SK-N-SH (cell line): Measurements from ENCODE around the gene MEP1A. TPM values are rescaled to one million over a fixed set of nuclear protein-coding genes. Genes with fewer than 3 reads are reported as not detected.
"Not testable (repeated sequence)": the region's sequence is repeated elsewhere in the genome, so short reads cannot be mapped to it uniquely, and the experiment has no call there.

ENCODE experiments used
- CTCF ChIA-PET: fragments of 300-600, 350-600 bp; formaldehyde crosslinking; extraction: SDS; loops from one replicate; lab custom pipeline; 2021; lab: Yijun Ruan, JAX
- POLR2A ChIA-PET: fragments of 350-600 bp; sonication (Branson Sonifier 250); formaldehyde crosslinking; extraction: SDS; loops from one replicate; lab custom pipeline; 2020; ENCODE audit warnings: antibody characterized with exemption, inconsistent platforms; lab: Yijun Ruan, JAX
- DNase-seq: peaks from one replicate; pipeline ENCODE4 v3.0.0; 2012
- H2AFZ ChIP-seq: fragments of 200-600 bp; sonication (generic); 2 replicates; pipeline ENCODE4 v1.8.1; 2016; ENCODE audit warnings: antibody characterized with exemption, mild to moderate bottlenecking, low read depth
- H3F3A ChIP-seq: fragments of 200-600 bp; sonication (generic); replicated peaks from 2 replicates; pipeline ENCODE3; 2016; ENCODE audit warnings: antibody characterized with exemption, mild to moderate bottlenecking; ENCODE audit not compliant: insufficient read depth
- H3K27ac ChIP-seq, 2 experiments: fragments of 200-500 bp in 1 of 2; fragments of 200-600 bp in 1 of 2; sonication (Bioruptor generic) in 1 of 2; sonication (generic), shearing (Covaris generic) in 1 of 2; 2 replicates each; pipeline versions ENCODE4 v1.5.1 to v1.6.1; 2014 to 2016; ENCODE audit warnings: low read depth in 2 of 2, inconsistent platforms in 1 of 2, low read length in 1 of 2, mild to moderate bottlenecking in 1 of 2, mixed read lengths in 1 of 2
- H3K27me3 ChIP-seq: fragments of 200-600 bp; sonication (generic), shearing (Covaris generic); 2 replicates; pipeline ENCODE4 v1.6.1; 2016; ENCODE audit warnings: mixed run types; ENCODE audit not compliant: insufficient read depth
- H3K36me3 ChIP-seq, 2 experiments: fragments of 200-500 bp in 1 of 2; fragments of 200-600 bp in 1 of 2; sonication (Bioruptor generic) in 1 of 2; sonication (generic) in 1 of 2; replicated peaks in 1 of 2; 2 replicates each; pipeline versions ENCODE3 to v1.5.1; 2014 to 2016; ENCODE audit warnings: low read length in 1 of 2, mild to moderate bottlenecking in 1 of 2; ENCODE audit not compliant: insufficient read depth in 2 of 2, control insufficient read depth in 1 of 2
- H3K4me1 ChIP-seq, 2 experiments: fragments of 200-500 bp in 1 of 2; fragments of 200-600 bp in 1 of 2; sonication (Bioruptor generic) in 1 of 2; sonication (generic), shearing (Covaris generic) in 1 of 2; 2 replicates each; pipeline versions ENCODE4 v1.5.1 to v1.6.1; 2014 to 2016; ENCODE audit warnings: low read depth in 1 of 2, low read length in 1 of 2, mixed run types in 1 of 2; ENCODE audit not compliant: insufficient read depth in 2 of 2, control insufficient read depth in 1 of 2
- H3K4me2 ChIP-seq: fragments of 200-600 bp; sonication (generic), shearing (Covaris generic); 2 replicates; pipeline ENCODE4 v1.6.1; 2017; ENCODE audit warnings: mixed run types
- H3K4me3 ChIP-seq, 2 experiments: fragments of 200-500 bp in 1 of 2; fragments of 200-600 bp in 1 of 2; sonication (Bioruptor generic) in 1 of 2; sonication (generic), shearing (Covaris generic) in 1 of 2; 2 replicates each; pipeline versions ENCODE4 v1.5.1 to v1.8.1; 2014 to 2016; ENCODE audit warnings: low read depth in 2 of 2, inconsistent platforms in 1 of 2, low read length in 1 of 2, mild to moderate bottlenecking in 1 of 2, mixed read lengths in 1 of 2, moderate library complexity in 1 of 2
- H3K79me2 ChIP-seq: fragments of 200-600 bp; sonication (generic); 2 replicates; pipeline ENCODE4 v1.8.1; 2017; ENCODE audit warnings: mild to moderate bottlenecking; ENCODE audit not compliant: insufficient read depth
- H3K9ac ChIP-seq: fragments of 200-600 bp; sonication (generic); 2 replicates; pipeline ENCODE4 v1.6.1; 2017; ENCODE audit warnings: mixed run types
- H3K9me2 ChIP-seq: fragments of 200-600 bp; sonication (generic); 2 replicates; pipeline ENCODE4 v1.6.1; 2017; ENCODE audit warnings: mixed run types
- H3K9me3 ChIP-seq: fragments of 200-600 bp; sonication (generic); 2 replicates; pipeline ENCODE4 v1.6.1; 2017; ENCODE audit warnings: mixed run types, mild to moderate bottlenecking, moderate library complexity
- H4K20me1 ChIP-seq: fragments of 200-600 bp; sonication (generic); 2 replicates; pipeline ENCODE4 v1.6.1; 2017; ENCODE audit warnings: mild to moderate bottlenecking, mixed run types; ENCODE audit not compliant: insufficient read depth
- CHD2 ChIP-seq: fragments of 150-350 bp; IDR thresholded peaks from 2 replicates; pipeline ENCODE4 v1.6.1; 2018; ENCODE audit warnings: low read length; ENCODE audit not compliant: partially characterized antibody
- CTCF ChIP-seq: fragments of 200-600 bp; sonication (generic); IDR thresholded peaks from 2 replicates; pipeline ENCODE4 v1.6.1; 2017; ENCODE audit warnings: antibody characterized with exemption, mild to moderate bottlenecking, moderate library complexity
- ELF1 ChIP-seq: IDR thresholded peaks from 2 replicates; pipeline ENCODE4 v1.4.0; 2012
- FOXM1 ChIP-seq: IDR thresholded peaks from 2 replicates; pipeline ENCODE4 v1.4.0; 2012; ENCODE audit warnings: low read depth, mild to moderate bottlenecking
- GABPA ChIP-seq: IDR thresholded peaks from 2 replicates; pipeline ENCODE4 v1.4.0; 2012; ENCODE audit warnings: low read depth, mild to moderate bottlenecking
- MXI1 ChIP-seq: IDR thresholded peaks from 2 replicates; pipeline ENCODE4 v1.6.1; 2012; ENCODE audit warnings: mild to moderate bottlenecking, low read depth, low read length, improper control_type of control experiment
- PBX3 ChIP-seq: IDR thresholded peaks from 2 replicates; pipeline ENCODE4; 2012
- POLR2AphosphoS5 ChIP-seq: IDR thresholded peaks from 2 replicates; pipeline ENCODE4 v1.6.1; 2012; ENCODE audit warnings: low read depth, low read length
- RFX5 ChIP-seq: IDR thresholded peaks from 2 replicates; pipeline ENCODE4 v1.6.1; 2012; ENCODE audit warnings: mild to moderate bottlenecking, improper control_type of control experiment, low read length
- RXRA ChIP-seq: IDR thresholded peaks from 2 replicates; pipeline ENCODE4 v1.4.0; 2012; ENCODE audit warnings: low read depth, mild to moderate bottlenecking, borderline replicate concordance
- USF2 ChIP-seq: fragments of 150-350 bp; IDR thresholded peaks from 2 replicates; pipeline ENCODE4 v1.6.1; 2017; ENCODE audit warnings: antibody characterized with exemption, low read length, low read depth, borderline replicate concordance
- ZBTB33 ChIP-seq: IDR thresholded peaks from 2 replicates; pipeline ENCODE4 v1.4.0; 2012; ENCODE audit warnings: low read depth, borderline replicate concordance
- WGBS: methylation state at CpG from one replicate; pipeline ENCODE4 v1.1.6; 2017; ENCODE audit warnings: low lambda C conversion rate; 5-methylcytosine and 5-hydroxymethylcytosine counted together
- polyA plus RNA-seq, 3 experiments: library from polyadenylated mRNA; depleted of rRNA; stranded (reverse); fragments of >200 nt; gene quantifications; 2 replicates each; pipeline ENCODE4 v1.2.3, GENCODE V29; 2012

MEP1A gene
- polyA plus RNA-seq, 1 of the 3 experiments (the other 2 are of a cell fraction) = not detected

GRCh38 chr6:46774736-46775135, 18.5 kb upstream of the MEP1A start:
- H3K79me2 ChIP-seq, H3K9me2 ChIP-seq, CTCF ChIA-PET, H3K27me3 ChIP-seq, H3K4me3 ChIP-seq, H3K4me1 ChIP-seq, H4K20me1 ChIP-seq, H3K4me2 ChIP-seq, DNase-seq, H3K36me3 ChIP-seq, POLR2A ChIA-PET, H2AFZ ChIP-seq, H3F3A ChIP-seq, H3K9me3 ChIP-seq, H3K27ac ChIP-seq, H3K9ac ChIP-seq: not testable (repeated sequence)
- WGBS = 20% methylated on average over 3 of the region's 24 CpGs

GRCh38 chr6:46776070-46776712, 17.0 kb upstream of the MEP1A start:
- Histone ChIP-seq H3K27me3 (peaks cover 9% of the 10 kb centered on the region; the same call in 1 of the 2 replicates), H3K4me3 (no peak overlapping the region), H3F3A (no peaks in the 10 kb centered on the region)
- CTCF ChIA-PET = interaction anchor here (0.6 kb wide), 1 partner anchor 58 kb away, joined by 3 read pairs; no protein-coding TSS in a partner anchor
- TF ChIP-seq CTCF = no peak
- TF ChIP-seq FOXM1 = no peak
- no peak for TF ChIP-seq PBX3
- no peak for TF ChIP-seq ELF1
- no peak for TF ChIP-seq CHD2
- TF ChIP-seq RFX5 = no peak
- no peak for TF ChIP-seq RXRA
- TF ChIP-seq ZBTB33 = no peak
- no peak for TF ChIP-seq GABPA
- no peak for TF ChIP-seq MXI1
- no peak for TF ChIP-seq USF2
- no peak for TF ChIP-seq POLR2AphosphoS5
- TF ChIP-seq, all 33 proteins: peak for 0
- Histone ChIP-seq H3K4me1 (no peaks in the 10 kb centered on the region), H3K9me3 (no peaks in the 10 kb centered on the region), H3K79me2 (no peaks in the 10 kb centered on the region), H3K36me3 (no peaks in the 10 kb centered on the region), H4K20me1 (no peaks in the 10 kb centered on the region), H3K27ac (no peak overlapping the region), H3K9ac (no peak overlapping the region), H3K9me2 (no peaks in the 10 kb centered on the region), H3K4me2 (no peak overlapping the region), H2AFZ (no peak overlapping the region)
- no peak for DNase-seq
- WGBS = 21% methylated on average over 5 of the region's 5 CpGs
- POLR2A ChIA-PET = no interaction called here
